Left forelimb (tissue), 1 donor: ENCODE measurements around the gene NAT9.

Source experiments
- DNase-seq: peaks from one replicate; pipeline ENCODE4 v3.0.0-alpha.2; 2018; ENCODE audit warnings: low spot score

Gene NAT9

GRCh38 chr17:74744714-74745547 lies 31.2 kb downstream of the NAT9 start:
- DNase-seq = no peak

GRCh38 chr17:74744349-74744713 lies 31.8 kb downstream of the NAT9 start:
- DNase-seq = no peak

- DNase-seq = no peak
Observed at GRCh38 chr17:74743755-74744154, 32.4 kb downstream of the NAT9 start.

- DNase-seq = no peak
Observed at GRCh38 chr17:74742978-74743545, 33.1 kb downstream of the NAT9 start.

GRCh38 chr17:74742153-74742515 lies 34.0 kb downstream of the NAT9 start:
- DNase-seq = no peak

- no peak for DNase-seq
Observed at GRCh38 chr17:74740641-74741387, 35.3 kb downstream of the NAT9 start.

- no peak for DNase-seq
Observed at GRCh38 chr17:74740173-74740572, 36.0 kb downstream of the NAT9 start.

GRCh38 chr17:74739227-74739831 lies 36.8 kb downstream of the NAT9 start:
- DNase-seq = no peak

- DNase-seq = no peak
Observed at GRCh38 chr17:74738051-74738996, 37.8 kb downstream of the NAT9 start.

- DNase-seq = no peak
Observed at GRCh38 chr17:74737299-74738050, 38.7 kb downstream of the NAT9 start.

GRCh38 chr17:74736513-74737298 lies 39.4 kb downstream of the NAT9 start, which contains the start of gene RAB37:
Gene RAB37 (plus strand): TSS chr17:74737256. CDS start chr17:74737273, 17 bp downstream.
- DNase-seq = no peak

GRCh38 chr17:74734256-74734655 lies 41.9 kb downstream of the NAT9 start:
- no peak for DNase-seq

- no peak for DNase-seq
Observed at GRCh38 chr17:74733365-74734122, 42.6 kb downstream of the NAT9 start.

- DNase-seq = no peak
Observed at GRCh38 chr17:74732042-74732867, 43.9 kb downstream of the NAT9 start.

- DNase-seq = no peak
Observed at GRCh38 chr17:74731347-74731605, 44.9 kb downstream of the NAT9 start.

- DNase-seq = no peak
Observed at GRCh38 chr17:74730491-74731346, 45.4 kb downstream of the NAT9 start.

- DNase-seq = no peak
Observed at GRCh38 chr17:74729866-74730265, 46.3 kb downstream of the NAT9 start.

- DNase-seq = no peak
Observed at GRCh38 chr17:74729368-74729767, 46.8 kb downstream of the NAT9 start.
